Stimulated activated CD8-positive, alpha-beta memory T cell treated with anti-CD3 and anti-CD28 coated beads, Interleukin-4, amount 100 ng/mL, for 4 hours (primary cell): ENCODE measurements around the gene BMP6.

Experiments used
- DNase-seq, 2 donors: peaks; one replicate each; pipeline ENCODE4 v3.0.0-alpha.2; 2020; ENCODE audit warnings: low read depth in 2 of 2, low spot score in 1 of 2

BMP6 gene

GRCh38 chr6:7747016-7747415 is 21.1 kb downstream of the BMP6 start:
- no peak for DNase-seq

- DNase-seq: no peak
These were observed 21.5 kb downstream of the BMP6 start for GRCh38 chr6:7747433-7747832.

- no peak for DNase-seq
These were observed 22.1 kb downstream of the BMP6 start for GRCh38 chr6:7747901-7748504.

GRCh38 chr6:7749478-7749877 is 23.6 kb downstream of the BMP6 start:
- no peak for DNase-seq

GRCh38 chr6:7750197-7750596 is 24.3 kb downstream of the BMP6 start:
- DNase-seq: no peak

GRCh38 chr6:7758456-7758855 is 32.6 kb downstream of the BMP6 start:
- DNase-seq: no peak

- DNase-seq: no peak
These were observed 33.4 kb downstream of the BMP6 start for GRCh38 chr6:7759320-7759719.

- DNase-seq: no peak
These were observed 35.2 kb downstream of the BMP6 start for GRCh38 chr6:7761051-7761450.

- DNase-seq: no peak
These were observed 36.9 kb downstream of the BMP6 start for GRCh38 chr6:7762760-7763159.

- no peak for DNase-seq
These were observed 38.0 kb downstream of the BMP6 start for GRCh38 chr6:7763881-7764280.

- DNase-seq: no peak
These were observed 39.9 kb downstream of the BMP6 start for GRCh38 chr6:7765575-7766325.

GRCh38 chr6:7769702-7770101 is 43.8 kb downstream of the BMP6 start:
- DNase-seq: no peak

GRCh38 chr6:7770111-7770510 is 44.2 kb downstream of the BMP6 start:
- no peak for DNase-seq

- no peak for DNase-seq
These were observed 44.7 kb downstream of the BMP6 start for GRCh38 chr6:7770601-7771000.

GRCh38 chr6:7773322-7773721 is 47.4 kb downstream of the BMP6 start:
- DNase-seq: no peak

GRCh38 chr6:7773914-7774313 is 48.0 kb downstream of the BMP6 start:
- DNase-seq: no peak

GRCh38 chr6:7776509-7776908 is 50.6 kb downstream of the BMP6 start:
- DNase-seq: no peak

GRCh38 chr6:7777074-7777473 is 51.2 kb downstream of the BMP6 start:
- no peak for DNase-seq

GRCh38 chr6:7781240-7781639 is 55.3 kb downstream of the BMP6 start:
- no peak for DNase-seq

GRCh38 chr6:7784248-7784647 is 58.3 kb downstream of the BMP6 start:
- DNase-seq: no peak

- no peak for DNase-seq
These were observed 58.8 kb downstream of the BMP6 start for GRCh38 chr6:7784706-7785105.

GRCh38 chr6:7785243-7786035 is 59.5 kb downstream of the BMP6 start:
- no peak for DNase-seq
